GM12878 (cell line): ENCODE measurements around the gene LGALS3BP. TPM values are rescaled to one million over a fixed set of nuclear protein-coding genes. Genes with fewer than 3 reads are reported as not detected.

Source experiments
- ATAC-seq: fragments of 200-7000 bp; cut with Tn5 transposase; 3 replicates; pipeline ENCODE4 v1.9.1; 2020; ENCODE audit warnings: mild to moderate bottlenecking, moderate library complexity
- BruUV-seq: library from RNA; stranded (reverse); fragments of 400-500 nt; replicated peaks from 2 replicates; lab custom pipeline; 2021; lab: Mats Ljungman, UMichigan
- CTCF ChIA-PET: fragments of 300-600 bp; sonication (Branson Sonifier 250); formaldehyde crosslinking; extraction: SDS; loops from one replicate; lab custom pipeline; 2021; ENCODE audit warnings: inconsistent platforms; lab: Yijun Ruan, JAX
- POLR2A ChIA-PET: fragments of 350-600 bp; formaldehyde crosslinking; extraction: SDS; loops from one replicate; lab custom pipeline; 2021; ENCODE audit warnings: inconsistent platforms; lab: Charles Lee
- RAD21 ChIA-PET: fragments of 300-600 bp; sonication (Branson Sonifier 250); formaldehyde crosslinking; loops from one replicate; lab custom pipeline; 2023; ENCODE audit warnings: antibody characterized with exemption; ENCODE audit not compliant: unreplicated experiment; lab: Charles Lee
- SMC1A ChIA-PET: fragments of 300-600 bp; sonication (Branson Sonifier 250); formaldehyde crosslinking; loops from one replicate; lab custom pipeline; 2023; ENCODE audit not compliant: unreplicated experiment, uncharacterized antibody; lab: Charles Lee
- DNase-seq: peaks from one replicate; pipeline ENCODE4 v3.0.0-alpha.2; 2011; ENCODE audit warnings: low read depth, low spot score
- FAIRE-seq: peaks from 3 replicates; lab custom pipeline; 2011; peaks lifted over from hg19 to GRCh38; lab: Jason Lieb, UNC
- H2AFZ ChIP-seq: 2 replicates; pipeline ENCODE4 v1.6.0; 2011; ENCODE audit warnings: low read depth, low read length, control low read depth; ENCODE audit not compliant: control insufficient read depth
- H3K27ac ChIP-seq: 2 replicates; pipeline ENCODE4 v1.5.1; 2011; ENCODE audit warnings: control low read depth; ENCODE audit not compliant: control insufficient read depth, insufficient read depth
- H3K27me3 ChIP-seq, 2 experiments: replicated peaks in 1 of 2; 2 replicates each; pipeline versions ENCODE4 v1.6.0 to v1.6.1; 2011; ENCODE audit warnings: low read length in 1 of 2; ENCODE audit not compliant: control insufficient read depth in 2 of 2, insufficient read depth in 2 of 2
- H3K36me3 ChIP-seq, 2 experiments: 2 replicates each; pipeline ENCODE4 v1.5.1; 2011; ENCODE audit warnings: low read length in 1 of 2; ENCODE audit not compliant: control insufficient read depth in 2 of 2, insufficient read depth in 2 of 2
- H3K4me1 ChIP-seq: 2 replicates; pipeline ENCODE4 v1.6.1; 2011; ENCODE audit warnings: mild to moderate bottlenecking, low read length, moderate library complexity, mixed read lengths; ENCODE audit not compliant: control insufficient read depth, insufficient read depth
- H3K4me2 ChIP-seq: 2 replicates; pipeline ENCODE4 v1.6.0; 2011; ENCODE audit warnings: control low read depth; ENCODE audit not compliant: control insufficient read depth, insufficient read depth
- H3K4me3 ChIP-seq: fragments of 200-600 bp; sonication (generic); 2 replicates; pipeline ENCODE4 v1.5.1; 2016
- H3K79me2 ChIP-seq: 2 replicates; pipeline ENCODE4 v1.6.0; 2011; ENCODE audit warnings: low read length; ENCODE audit not compliant: control insufficient read depth, insufficient read depth
- H3K9ac ChIP-seq: 2 replicates; pipeline ENCODE4 v1.8.0; 2011; ENCODE audit warnings: low read length, control low read depth, mixed read lengths; ENCODE audit not compliant: control insufficient read depth, insufficient read depth
- H3K9me3 ChIP-seq: replicated peaks from 3 replicates; pipeline ENCODE4 v1.5.1; 2011; ENCODE audit warnings: mild to moderate bottlenecking, low read length; ENCODE audit not compliant: control insufficient read depth, insufficient read depth
- H4K20me1 ChIP-seq: 2 replicates; pipeline ENCODE4 v1.6.0; 2011; ENCODE audit not compliant: control insufficient read depth, insufficient read depth
- EGR1 ChIP-seq, 2 experiments: IDR thresholded peaks; 1 replicate in 1 of 2; 2 replicates in 1 of 2; pipeline ENCODE4 v1.6.1; 2011 to 2012; ENCODE audit warnings: low read depth in 2 of 2, low read length in 2 of 2, borderline replicate concordance in 1 of 2, mild to moderate bottlenecking in 1 of 2, moderate library complexity in 1 of 2
- HDAC2 ChIP-seq: fragments of 200-600 bp; sonication (generic); IDR thresholded peaks from 2 replicates; pipeline ENCODE4 v1.6.1; 2017
- KDM1A ChIP-seq: fragments of 200-600 bp; sonication (generic); IDR thresholded peaks from 2 replicates; pipeline ENCODE4 v1.6.1; 2016; ENCODE audit warnings: borderline replicate concordance
- SMAD1 ChIP-seq: fragments of 450-650 bp; IDR thresholded peaks from 2 replicates; pipeline ENCODE4 v1.6.1; 2018; ENCODE audit warnings: mild to moderate bottlenecking, low read depth; ENCODE audit not compliant: partially characterized antibody
- TAF1 ChIP-seq: IDR thresholded peaks from 2 replicates; pipeline ENCODE4 v1.6.1; 2011; ENCODE audit warnings: mild to moderate bottlenecking, low read depth, low read length, borderline replicate concordance
- TCF7 ChIP-seq: IDR thresholded peaks from 2 replicates; pipeline ENCODE4 v1.6.1; 2014; ENCODE audit warnings: antibody characterized with exemption, borderline replicate concordance
- ZZZ3 ChIP-seq: IDR thresholded peaks from 2 replicates; pipeline ENCODE4 v1.6.1; 2011; ENCODE audit warnings: low read depth; ENCODE audit not compliant: control insufficient read depth, insufficient read length
- WGBS: methylation state at CpG from one replicate; pipeline ENCODE4 v1.1.6; 2016; ENCODE audit warnings: low lambda C conversion rate; ENCODE audit not compliant: insufficient replicate concordance, insufficient coverage; ENCODE audit errors: missing lambda C conversion rate; 5-methylcytosine and 5-hydroxymethylcytosine counted together
- in situ Hi-C: fragments of 300-500 bp; cut with MboI; formaldehyde crosslinking; loops from 9 replicates; pipeline ENCODE4 v1.14.3; 2018; ENCODE audit warnings: mixed read lengths
- intact Hi-C: fragments of 100-400 bp; cut with micrococcal nuclease; formaldehyde crosslinking; loops from one replicate; pipeline ENCODE4 v1.14.2; 2022; ENCODE audit not compliant: unreplicated experiment
- polyA plus RNA-seq, 11 experiments: library from polyadenylated mRNA; depleted of rRNA in 4 of 11; unstranded in 6 of 11; stranded (reverse) in 5 of 11; fragments of >200 nt; fragmentation: Nextera tagmentation in 4 of 11; fragmentation: Illumina TruSeq in 1 of 11; extraction: Ambion mirVana in 4 of 11; extraction: Trizol in 1 of 11; gene quantifications; 1 replicate in 1 of 11; 2 replicates in 10 of 11; pipeline versions ENCODE4 v1.2.1 to v1.2.3, GENCODE V29; 2011 to 2016; ENCODE audit warnings: inconsistent platforms in 2 of 11, missing spikeins in 2 of 11, low read depth in 1 of 11
- total RNA-seq, 4 experiments: library from RNA; depleted of rRNA in 3 of 4; stranded (reverse); fragments of >200 nt in 3 of 4; fragmentation: Illumina TruSeq in 1 of 4; extraction: Trizol in 1 of 4; gene quantifications; 2 replicates each; pipeline versions ENCODE4 v1.2.1 to v1.2.3, GENCODE V29; 2013 to 2021
- TF ChIP-seq, protein P1 (sequence below): fragments of 450-650 bp; IDR thresholded peaks from 2 replicates; pipeline ENCODE4 v1.6.1; 2017; ENCODE audit warnings: low read depth, mild to moderate bottlenecking, moderate library complexity
- TF ChIP-seq, protein P2 (sequence below): fragments of 450-650 bp; formaldehyde crosslinking; IDR thresholded peaks from 2 replicates; pipeline ENCODE4 v1.5.0; 2022; ENCODE audit warnings: mild to moderate bottlenecking, missing genetic modification characterization

Gene LGALS3BP
- total and polyA plus RNA-seq, 10 of the 15 experiments (the other 5 are each of a cell fraction or from before 2014, with no cell fraction given): 0.52 to 5.2 (median 1.9) TPM

DNA sequence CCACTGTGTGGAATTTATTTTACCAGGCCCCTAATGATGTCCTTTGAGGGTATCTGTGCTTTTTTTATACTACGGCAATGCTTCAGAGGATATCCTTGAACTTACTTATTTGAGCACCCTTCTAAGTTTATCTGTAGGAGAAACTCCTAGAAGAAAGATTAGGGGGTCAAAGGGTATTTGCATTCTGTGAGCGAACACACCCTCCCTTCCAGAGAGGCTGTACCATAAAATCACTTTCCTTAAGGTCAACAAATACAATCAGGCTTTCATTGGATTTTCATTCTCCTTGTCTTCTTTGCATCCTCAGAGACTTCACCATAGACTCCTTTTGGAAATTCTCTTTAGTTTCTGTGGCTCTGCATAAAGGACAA is 39.5 kb upstream of the LGALS3BP start:
- no peaks in the 10 kb centered on the region for H3K4me1 ChIP-seq
- CTCF ChIA-PET: interaction anchor here (0.8 kb wide), 1 partner anchor 21 kb away, joined by 3 read pairs; no protein-coding TSS in a partner anchor
- TF ChIP-seq SMAD1 (no peak), TCF7 (no peak), HDAC2 (no peak), TAF1 (no peak), ZZZ3 (no peak), EGR1 (IDR thresholded peaks at IDR 0.05; ENCODE audit: borderline replicate concordance in 1 of 2, low read depth in 2 of 2, low read length in 2 of 2) (no peak), KDM1A (no peak)
- TF ChIP-seq, protein P1, sequence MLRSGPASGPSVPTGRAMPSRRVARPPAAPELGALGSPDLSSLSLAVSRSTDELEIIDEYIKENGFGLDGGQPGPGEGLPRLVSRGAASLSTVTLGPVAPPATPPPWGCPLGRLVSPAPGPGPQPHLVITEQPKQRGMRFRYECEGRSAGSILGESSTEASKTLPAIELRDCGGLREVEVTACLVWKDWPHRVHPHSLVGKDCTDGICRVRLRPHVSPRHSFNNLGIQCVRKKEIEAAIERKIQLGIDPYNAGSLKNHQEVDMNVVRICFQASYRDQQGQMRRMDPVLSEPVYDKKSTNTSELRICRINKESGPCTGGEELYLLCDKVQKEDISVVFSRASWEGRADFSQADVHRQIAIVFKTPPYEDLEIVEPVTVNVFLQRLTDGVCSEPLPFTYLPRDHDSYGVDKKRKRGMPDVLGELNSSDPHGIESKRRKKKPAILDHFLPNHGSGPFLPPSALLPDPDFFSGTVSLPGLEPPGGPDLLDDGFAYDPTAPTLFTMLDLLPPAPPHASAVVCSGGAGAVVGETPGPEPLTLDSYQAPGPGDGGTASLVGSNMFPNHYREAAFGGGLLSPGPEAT: no peak
- TF ChIP-seq, protein P2, sequence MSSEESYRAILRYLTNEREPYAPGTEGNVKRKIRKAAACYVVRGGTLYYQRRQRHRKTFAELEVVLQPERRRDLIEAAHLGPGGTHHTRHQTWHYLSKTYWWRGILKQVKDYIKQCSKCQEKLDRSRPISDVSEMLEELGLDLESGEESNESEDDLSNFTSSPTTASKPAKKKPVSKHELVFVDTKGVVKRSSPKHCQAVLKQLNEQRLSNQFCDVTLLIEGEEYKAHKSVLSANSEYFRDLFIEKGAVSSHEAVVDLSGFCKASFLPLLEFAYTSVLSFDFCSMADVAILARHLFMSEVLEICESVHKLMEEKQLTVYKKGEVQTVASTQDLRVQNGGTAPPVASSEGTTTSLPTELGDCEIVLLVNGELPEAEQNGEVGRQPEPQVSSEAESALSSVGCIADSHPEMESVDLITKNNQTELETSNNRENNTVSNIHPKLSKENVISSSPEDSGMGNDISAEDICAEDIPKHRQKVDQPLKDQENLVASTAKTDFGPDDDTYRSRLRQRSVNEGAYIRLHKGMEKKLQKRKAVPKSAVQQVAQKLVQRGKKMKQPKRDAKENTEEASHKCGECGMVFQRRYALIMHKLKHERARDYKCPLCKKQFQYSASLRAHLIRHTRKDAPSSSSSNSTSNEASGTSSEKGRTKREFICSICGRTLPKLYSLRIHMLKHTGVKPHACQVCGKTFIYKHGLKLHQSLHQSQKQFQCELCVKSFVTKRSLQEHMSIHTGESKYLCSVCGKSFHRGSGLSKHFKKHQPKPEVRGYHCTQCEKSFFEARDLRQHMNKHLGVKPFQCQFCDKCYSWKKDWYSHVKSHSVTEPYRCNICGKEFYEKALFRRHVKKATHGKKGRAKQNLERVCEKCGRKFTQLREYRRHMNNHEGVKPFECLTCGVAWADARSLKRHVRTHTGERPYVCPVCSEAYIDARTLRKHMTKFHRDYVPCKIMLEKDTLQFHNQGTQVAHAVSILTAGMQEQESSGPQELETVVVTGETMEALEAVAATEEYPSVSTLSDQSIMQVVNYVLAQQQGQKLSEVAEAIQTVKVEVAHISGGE (CRISPR knock-in tag): no peak
- H3K9ac ChIP-seq: no peak overlapping the region
- H3K4me3 ChIP-seq: no peak overlapping the region
- no peaks in the 10 kb centered on the region for H3K79me2 ChIP-seq
- DNase-seq: no peak
- no peak for FAIRE-seq
- no peaks in the 10 kb centered on the region for H4K20me1 ChIP-seq
- SMC1A ChIA-PET: no interaction called here
- H3K4me2 ChIP-seq: no peak overlapping the region
- no peaks in the 10 kb centered on the region for H3K9me3 ChIP-seq
- RAD21 ChIA-PET: no interaction called here
- no peak overlapping the region for H3K27ac ChIP-seq
- BruUV-seq: no TSS peak
- in situ Hi-C loops: no loop called here
- 86% methylated on average over 2 of the region's 2 CpGs for WGBS
- ATAC-seq: no peak
- H2AFZ ChIP-seq: no peak overlapping the region
- intact Hi-C loops: loop anchor here (1.0 kb wide), 1 partner anchor 23 kb away; no protein-coding TSS in a partner anchor
- H3K36me3 ChIP-seq: no peaks in the 10 kb centered on the region
- H3K27me3 ChIP-seq: peaks cover 9 to 12% of the 10 kb centered on the region in 2 experiments; a peak in 3 of 4 replicates
- POLR2A ChIA-PET: no interaction called here
